ENCODE results near the gene PHF2. TPM values are rescaled to one million over a fixed set of nuclear protein-coding genes. Genes with fewer than 3 reads are reported as not detected.

The PHF2 gene
- total RNA-seq, 1 experiment from 2014 or later = 17.4 TPM

- Histone ChIP-seq H3K23ac (ENCODE audit: insufficient read length, low read depth, low read length) (no peak overlapping the region), H2AK5ac (ENCODE audit: insufficient read length, low read length) (no peak overlapping the region), H2BK120ac (ENCODE audit: low read depth, low read length, poor library complexity, severe bottlenecking) (no peak overlapping the region), H3K9ac (ENCODE audit: extremely low read depth, insufficient read length, low read length) (no peak overlapping the region), H3K23me2 (ENCODE audit: insufficient read length, low read depth, low read length, poor library complexity, severe bottlenecking) (no peaks in the 10 kb centered on the region), H3K18ac (ENCODE audit: insufficient read length, low read depth, low read length) (no peak overlapping the region), H3K79me2 (ENCODE audit: insufficient read depth, low read length) (no peaks in the 10 kb centered on the region), H4K91ac (ENCODE audit: insufficient read length, low read depth, low read length) (no peak overlapping the region), H4K5ac (ENCODE audit: insufficient read length, low read depth, low read length) (no peak overlapping the region), H3K27me3 (ENCODE audit: insufficient read depth, low read length) (no peaks in the 10 kb centered on the region), H3K4ac (ENCODE audit: low read depth, low read length) (no peak overlapping the region), H3K4me1 (ENCODE audit: insufficient read depth, low read length) (no peaks in the 10 kb centered on the region), H3K9me3 (ENCODE audit: control insufficient read depth, low read depth, low read length) (no peaks in the 10 kb centered on the region), H3T11ph (ENCODE audit: low read length) (no peak overlapping the region), H3K4me2 (ENCODE audit: insufficient read depth, insufficient read length, low read length) (no peak overlapping the region), H3K56ac (ENCODE audit: insufficient read length, low read depth, low read length) (no peak overlapping the region), H2BK15ac (ENCODE audit: low read depth, low read length) (no peak overlapping the region), H4K20me1 (ENCODE audit: control insufficient read depth, insufficient read depth, insufficient read length) (no peaks in the 10 kb centered on the region), H2BK12ac (ENCODE audit: insufficient read length, low read depth, low read length) (no peak overlapping the region), H3K27ac (ENCODE audit: insufficient read length, low read depth, low read length) (no peak overlapping the region), H2BK20ac (ENCODE audit: low read depth, low read length, poor library complexity, severe bottlenecking) (no peak overlapping the region), H3K14ac (ENCODE audit: insufficient read depth, low read length) (no peak overlapping the region), H2BK5ac (ENCODE audit: insufficient read length, low read length) (no peak overlapping the region), H3K79me1 (ENCODE audit: insufficient read depth, low read depth, low read length, poor library complexity, severe bottlenecking) (no peaks in the 10 kb centered on the region), H2AFZ (ENCODE audit: low read length) (no peak overlapping the region), H4K8ac (replicated peaks; ENCODE audit: insufficient read length, low read depth, low read length) (no peak overlapping the region)
- H3K4me1 Mint-ChIP-seq = peaks cover 4% of the 10 kb centered on the region in 2 experiments; a peak in 3 of 4 replicates
- no peaks in the 10 kb centered on the region for H3K9me3 Mint-ChIP-seq
- peak; percentile 15 for DNase-seq
- TF ChIP-seq CTCF (conservative IDR thresholded peaks at IDR 0.05) = no peak
- H3K4me3 Mint-ChIP-seq = no peak overlapping the region
- H3K27me3 Mint-ChIP-seq (ENCODE audit: low read depth) = no peaks in the 10 kb centered on the region
- WGBS (ENCODE audit: extremely low coverage, insufficient read length, low lambda C conversion rate) = no CpG with 5 or more reads among the region's 18 CpGs
- H3K36me3 Mint-ChIP-seq (ENCODE audit: insufficient read depth in 1 of 3, low read depth in 3 of 3) = peaks cover 0 to 12% (median 9%) of the 10 kb centered on the region in 3 experiments; a peak in 5 of 7 replicates
- H3K27ac Mint-ChIP-seq = peak overlapping the region in 1 of 3 experiments; percentile 64; a peak in 1 of 7 replicates
These were observed 103.4 kb downstream of the PHF2 start for GRCh38 chr9:93679536-93680442.

Measured in H9 (cell line).